HEK293 (cell line): ENCODE results near the gene TSLP.

Source experiments
- CTCF ChIA-PET: fragments of 350-600 bp; formaldehyde crosslinking; extraction: SDS; loops from one replicate; lab custom pipeline; 2021; ENCODE audit warnings: antibody characterized with exemption; lab: Yijun Ruan, JAX
- POLR2A ChIA-PET: fragments of 300-600 bp; formaldehyde crosslinking; extraction: SDS; loops from one replicate; lab custom pipeline; 2020; ENCODE audit warnings: antibody characterized with exemption, inconsistent platforms; lab: Yijun Ruan, JAX
- H3K27ac ChIP-seq: fragments of 200-500 bp; sonication (Bioruptor generic); 2 replicates; pipeline ENCODE4 v1.5.1; 2014; ENCODE audit warnings: low read depth, low read length, control low read depth, inconsistent platforms; ENCODE audit errors: extremely low read depth
- H3K36me3 ChIP-seq, 2 experiments: fragments of 200-500 bp in 1 of 2; sonication (Bioruptor generic) in 1 of 2; 1 replicate in 1 of 2; 2 replicates in 1 of 2; pipeline ENCODE4 v1.5.1; 2014 to 2017; ENCODE audit warnings: inconsistent platforms in 2 of 2, low read length in 2 of 2; ENCODE audit not compliant: control insufficient read depth in 2 of 2, insufficient read depth in 1 of 2
- H3K4me1 ChIP-seq: fragments of 200-500 bp; sonication (Bioruptor generic); 2 replicates; pipeline ENCODE4 v1.5.1; 2014; ENCODE audit warnings: mild to moderate bottlenecking, low read length, inconsistent platforms; ENCODE audit not compliant: control insufficient read depth, insufficient read depth
- H3K4me3 ChIP-seq: 2 replicates; pipeline ENCODE4 v1.5.1; 2011; ENCODE audit warnings: low read depth, mild to moderate bottlenecking, control low read depth, low read length, moderate library complexity
- H3K9me3 ChIP-seq: fragments of 200-500 bp; sonication (Bioruptor generic); 2 replicates; pipeline ENCODE4 v1.5.1; 2014; ENCODE audit warnings: low read depth, low read length, inconsistent platforms; ENCODE audit not compliant: control insufficient read depth, insufficient read depth
- GLIS2 ChIP-seq: fragments of 450-650 bp; formaldehyde crosslinking; IDR thresholded peaks from 2 replicates; pipeline ENCODE4 v1.5.1; 2016; ENCODE audit warnings: missing biosample characterization, missing genetic modification characterization
- HOXD13 ChIP-seq: sonication (generic); formaldehyde crosslinking; IDR thresholded peaks from 2 replicates; pipeline ENCODE4 v1.8.0; 2022; ENCODE audit warnings: missing genetic modification reagents, borderline replicate concordance
- OSR2 ChIP-seq: fragments of 450-650 bp; formaldehyde crosslinking; IDR thresholded peaks from 2 replicates; pipeline ENCODE4 v1.5.1; 2016; ENCODE audit warnings: missing biosample characterization, missing genetic modification characterization
- SP7 ChIP-seq: fragments of 450-650 bp; formaldehyde crosslinking; IDR thresholded peaks from 2 replicates; pipeline ENCODE4 v1.5.1; 2016; ENCODE audit warnings: missing biosample characterization, missing genetic modification characterization
- ZEB2 ChIP-seq: fragments of 450-650 bp; formaldehyde crosslinking; IDR thresholded peaks from 2 replicates; pipeline ENCODE4 v1.5.1; 2016; ENCODE audit warnings: missing biosample characterization, missing genetic modification characterization
- ZNF155 ChIP-seq: fragments of 450-650 bp; formaldehyde crosslinking; IDR thresholded peaks from 2 replicates; pipeline ENCODE4 v1.5.1; 2016; ENCODE audit warnings: missing biosample characterization, missing genetic modification characterization
- ZNF324 ChIP-seq: fragments of 450-650 bp; formaldehyde crosslinking; IDR thresholded peaks from 2 replicates; pipeline ENCODE4 v1.5.1; 2016; ENCODE audit warnings: missing biosample characterization, missing genetic modification characterization
- ZNF335 ChIP-seq: fragments of 450-650 bp; formaldehyde crosslinking; conservative IDR thresholded peaks from 2 replicates; pipeline ENCODE4 v1.5.1; 2016; ENCODE audit warnings: missing biosample characterization, missing genetic modification characterization
- ZNF366 ChIP-seq: fragments of 450-650 bp; formaldehyde crosslinking; conservative IDR thresholded peaks from 2 replicates; pipeline ENCODE4 v1.5.1; 2016; ENCODE audit warnings: missing biosample characterization, missing genetic modification characterization
- ZNF423 ChIP-seq: fragments of 450-650 bp; formaldehyde crosslinking; IDR thresholded peaks from 2 replicates; pipeline ENCODE4 v1.5.1; 2016; ENCODE audit warnings: missing biosample characterization, missing genetic modification characterization
- ZNF548 ChIP-seq: fragments of 450-650 bp; formaldehyde crosslinking; IDR thresholded peaks from 2 replicates; pipeline ENCODE4 v1.5.1; 2016; ENCODE audit warnings: missing biosample characterization, missing genetic modification characterization
- ZNF561 ChIP-seq: fragments of 450-650 bp; IDR thresholded peaks from 2 replicates; pipeline ENCODE4 v1.5.1; 2018; ENCODE audit warnings: missing biosample characterization, missing genetic modification characterization, borderline replicate concordance
- ZNF621 ChIP-seq: fragments of 450-650 bp; formaldehyde crosslinking; IDR thresholded peaks from 2 replicates; pipeline ENCODE4 v1.5.1; 2017; ENCODE audit warnings: missing biosample characterization, missing genetic modification characterization
- ZNF776 ChIP-seq: fragments of 450-650 bp; formaldehyde crosslinking; IDR thresholded peaks from 2 replicates; pipeline ENCODE4 v1.5.0; 2017; ENCODE audit warnings: missing biosample characterization, missing genetic modification characterization, borderline replicate concordance
- ZNF777 ChIP-seq: fragments of 450-650 bp; formaldehyde crosslinking; IDR thresholded peaks from 2 replicates; pipeline ENCODE4 v1.5.1; 2017; ENCODE audit warnings: missing biosample characterization, missing genetic modification characterization, borderline replicate concordance
- TF ChIP-seq, protein P1 (sequence below): fragments of 450-650 bp; formaldehyde crosslinking; IDR thresholded peaks from 2 replicates; pipeline ENCODE4 v1.5.1; 2016; ENCODE audit warnings: missing biosample characterization, missing genetic modification characterization, low read depth
- TF ChIP-seq, protein P2 (sequence below): fragments of 450-650 bp; formaldehyde crosslinking; IDR thresholded peaks from 2 replicates; pipeline ENCODE4 v1.5.1; 2016; ENCODE audit warnings: missing biosample characterization, missing genetic modification characterization
- TF ChIP-seq, protein P3 (sequence below): fragments of 450-650 bp; formaldehyde crosslinking; IDR thresholded peaks from 2 replicates; pipeline ENCODE4 v1.5.1; 2016; ENCODE audit warnings: missing biosample characterization, missing genetic modification characterization
- TF ChIP-seq, protein P4 (sequence below): fragments of 450-650 bp; IDR thresholded peaks from 2 replicates; pipeline ENCODE4 v1.5.1; 2018; ENCODE audit warnings: missing biosample characterization, missing genetic modification characterization
- TF ChIP-seq, protein P5 (sequence below): fragments of 450-650 bp; formaldehyde crosslinking; IDR thresholded peaks from 2 replicates; pipeline ENCODE4 v1.5.1; 2016; ENCODE audit warnings: missing biosample characterization, missing genetic modification characterization
- TF ChIP-seq, protein P6 (sequence below): IDR thresholded peaks from 2 replicates; pipeline ENCODE4 v1.6.1; 2011; ENCODE audit warnings: mild to moderate bottlenecking, low read depth, low read length, borderline replicate concordance

The TSLP gene

DNA sequence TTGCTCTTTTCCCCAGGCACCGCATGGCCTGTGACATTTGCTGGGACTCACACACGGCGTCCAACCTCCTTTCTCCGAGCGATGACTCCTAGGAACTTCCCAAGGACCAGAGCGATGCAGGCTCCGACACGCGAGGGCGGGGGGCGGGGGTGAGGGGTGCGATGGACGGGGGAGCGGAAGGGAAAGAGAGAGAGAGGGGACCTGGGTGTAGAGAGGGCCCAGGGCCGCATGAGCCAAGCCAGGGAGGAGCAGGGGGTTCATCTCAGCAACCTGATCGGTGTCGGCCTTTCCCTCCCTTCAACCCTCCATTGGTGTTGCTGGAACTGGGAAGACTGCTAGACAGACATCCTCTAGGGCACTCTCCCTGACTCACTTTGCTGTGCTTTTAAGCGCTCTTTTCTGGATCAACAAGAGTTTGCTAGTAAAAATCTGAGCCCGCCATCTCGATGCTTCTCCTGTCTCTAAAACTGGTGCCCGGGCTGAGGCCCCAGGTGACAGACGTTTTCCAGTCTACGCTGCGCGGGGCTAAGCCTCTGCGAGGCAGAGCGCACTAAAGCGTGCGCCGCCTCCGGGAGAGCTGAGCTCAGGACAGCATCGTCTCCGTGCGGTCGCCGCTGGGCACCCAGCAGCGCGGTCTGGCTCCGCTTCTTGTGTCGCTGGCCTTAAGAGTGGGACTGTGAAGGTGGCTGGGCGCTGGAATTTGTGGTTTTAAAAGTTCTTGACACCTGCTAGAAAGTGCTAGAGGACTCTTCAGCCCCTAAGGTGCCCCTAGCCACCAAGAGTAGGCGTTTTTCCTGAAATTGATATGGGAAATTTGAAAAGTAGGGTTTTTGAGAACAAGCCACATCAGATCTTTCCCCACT is 1.0 kb upstream of the TSLP start:
- no peaks in the 10 kb centered on the region; the same call in 1 of the 2 replicates for H3K4me1 ChIP-seq
- CTCF ChIA-PET = no interaction called here
- H3K4me3 ChIP-seq = no peak overlapping the region
- H3K36me3 ChIP-seq = no peaks in the 10 kb centered on the region
- no peak overlapping the region for H3K27ac ChIP-seq
- POLR2A ChIA-PET = no interaction called here
- TF ChIP-seq, protein P1, sequence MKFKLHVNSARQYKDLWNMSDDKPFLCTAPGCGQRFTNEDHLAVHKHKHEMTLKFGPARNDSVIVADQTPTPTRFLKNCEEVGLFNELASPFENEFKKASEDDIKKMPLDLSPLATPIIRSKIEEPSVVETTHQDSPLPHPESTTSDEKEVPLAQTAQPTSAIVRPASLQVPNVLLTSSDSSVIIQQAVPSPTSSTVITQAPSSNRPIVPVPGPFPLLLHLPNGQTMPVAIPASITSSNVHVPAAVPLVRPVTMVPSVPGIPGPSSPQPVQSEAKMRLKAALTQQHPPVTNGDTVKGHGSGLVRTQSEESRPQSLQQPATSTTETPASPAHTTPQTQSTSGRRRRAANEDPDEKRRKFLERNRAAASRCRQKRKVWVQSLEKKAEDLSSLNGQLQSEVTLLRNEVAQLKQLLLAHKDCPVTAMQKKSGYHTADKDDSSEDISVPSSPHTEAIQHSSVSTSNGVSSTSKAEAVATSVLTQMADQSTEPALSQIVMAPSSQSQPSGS = no peak
- TF ChIP-seq ZNF777 (tag by site-specific recombination) (no peak), SP7 (tag by site-specific recombination) (no peak)
- TF ChIP-seq, all 188 proteins: peak for 0
- H3K9me3 ChIP-seq = no peaks in the 10 kb centered on the region

DNA sequence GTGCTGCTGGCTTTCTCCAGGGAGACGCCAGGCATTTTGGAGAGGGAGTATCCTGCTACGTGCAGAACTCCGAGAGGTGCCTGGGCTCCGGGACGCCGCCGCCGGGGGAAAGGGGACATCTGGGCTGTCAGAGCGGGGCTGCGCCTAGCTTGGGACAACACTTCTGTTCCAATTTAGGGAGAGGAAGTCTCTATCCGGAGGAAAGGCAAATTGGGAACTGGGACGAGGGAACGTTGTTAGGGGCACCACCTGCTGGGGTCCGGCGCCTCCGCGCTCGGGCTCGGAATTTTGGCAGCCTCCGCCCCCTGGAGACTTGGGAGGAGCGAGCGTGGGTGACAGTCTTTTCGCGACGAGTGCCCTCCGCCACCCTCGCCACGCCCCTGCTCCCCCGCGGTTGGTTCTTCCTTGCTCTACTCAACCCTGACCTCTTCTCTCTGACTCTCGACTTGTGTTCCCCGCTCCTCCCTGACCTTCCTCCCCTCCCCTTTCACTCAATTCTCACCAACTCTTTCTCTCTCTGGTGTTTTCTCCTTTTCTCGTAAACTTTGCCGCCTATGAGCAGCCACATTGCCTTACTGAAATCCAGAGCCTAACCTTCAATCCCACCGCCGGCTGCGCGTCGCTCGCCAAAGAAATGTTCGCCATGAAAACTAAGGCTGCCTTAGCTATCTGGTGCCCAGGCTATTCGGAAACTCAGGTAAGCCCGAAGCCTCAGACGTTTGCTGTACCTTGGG is 1.6 kb downstream of the TSLP start:
- ChIA-PET CTCF (interaction anchor here (1.5 kb wide), 1 partner anchor 316 kb away, joined by 3 read pairs; no protein-coding TSS in a partner anchor), POLR2A (interaction anchor here (1.3 kb wide), 1 partner anchor 19 kb away, joined by 5 read pairs; the partner anchor contains the start of gene WDR36)
- Histone ChIP-seq H3K36me3 (no peaks in the 10 kb centered on the region), H3K4me1 (no peaks in the 10 kb centered on the region), H3K9me3 (no peaks in the 10 kb centered on the region), H3K27ac (no peak overlapping the region; the same call in 1 of the 2 replicates), H3K4me3 (peak overlapping the region; percentile 47)
- TF ChIP-seq ZNF366 (peak; percentile 90), HOXD13 (no peak), GLIS2 (tag by site-specific recombination) (peak; percentile 93), ZNF776 (tag by site-specific recombination) (no peak), ZNF324 (tag by site-specific recombination) (no peak), ZNF621 (tag by site-specific recombination) (no peak), ZNF561 (tag by site-specific recombination) (peak; percentile 36; the same call in 1 of the 2 replicates), ZNF423 (tag by site-specific recombination) (peak; percentile 56; the same call in 1 of the 2 replicates), ZNF155 (tag by site-specific recombination) (no peak), OSR2 (tag by site-specific recombination) (no peak), ZNF335 (tag by site-specific recombination) (peak; percentile 82), ZEB2 (tag by site-specific recombination) (peak; percentile 67), ZNF548 (tag by site-specific recombination) (no peak)
- TF ChIP-seq, protein P2, sequence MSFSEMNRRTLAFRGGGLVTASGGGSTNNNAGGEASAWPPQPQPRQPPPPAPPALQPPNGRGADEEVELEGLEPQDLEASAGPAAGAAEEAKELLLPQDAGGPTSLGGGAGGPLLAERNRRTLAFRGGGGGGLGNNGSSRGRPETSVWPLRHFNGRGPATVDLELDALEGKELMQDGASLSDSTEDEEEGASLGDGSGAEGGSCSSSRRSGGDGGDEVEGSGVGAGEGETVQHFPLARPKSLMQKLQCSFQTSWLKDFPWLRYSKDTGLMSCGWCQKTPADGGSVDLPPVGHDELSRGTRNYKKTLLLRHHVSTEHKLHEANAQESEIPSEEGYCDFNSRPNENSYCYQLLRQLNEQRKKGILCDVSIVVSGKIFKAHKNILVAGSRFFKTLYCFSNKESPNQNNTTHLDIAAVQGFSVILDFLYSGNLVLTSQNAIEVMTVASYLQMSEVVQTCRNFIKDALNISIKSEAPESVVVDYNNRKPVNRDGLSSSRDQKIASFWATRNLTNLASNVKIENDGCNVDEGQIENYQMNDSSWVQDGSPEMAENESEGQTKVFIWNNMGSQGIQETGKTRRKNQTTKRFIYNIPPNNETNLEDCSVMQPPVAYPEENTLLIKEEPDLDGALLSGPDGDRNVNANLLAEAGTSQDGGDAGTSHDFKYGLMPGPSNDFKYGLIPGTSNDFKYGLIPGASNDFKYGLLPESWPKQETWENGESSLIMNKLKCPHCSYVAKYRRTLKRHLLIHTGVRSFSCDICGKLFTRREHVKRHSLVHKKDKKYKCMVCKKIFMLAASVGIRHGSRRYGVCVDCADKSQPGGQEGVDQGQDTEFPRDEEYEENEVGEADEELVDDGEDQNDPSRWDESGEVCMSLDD (tag by site-specific recombination) = peak; percentile 33
- TF ChIP-seq, protein P3, sequence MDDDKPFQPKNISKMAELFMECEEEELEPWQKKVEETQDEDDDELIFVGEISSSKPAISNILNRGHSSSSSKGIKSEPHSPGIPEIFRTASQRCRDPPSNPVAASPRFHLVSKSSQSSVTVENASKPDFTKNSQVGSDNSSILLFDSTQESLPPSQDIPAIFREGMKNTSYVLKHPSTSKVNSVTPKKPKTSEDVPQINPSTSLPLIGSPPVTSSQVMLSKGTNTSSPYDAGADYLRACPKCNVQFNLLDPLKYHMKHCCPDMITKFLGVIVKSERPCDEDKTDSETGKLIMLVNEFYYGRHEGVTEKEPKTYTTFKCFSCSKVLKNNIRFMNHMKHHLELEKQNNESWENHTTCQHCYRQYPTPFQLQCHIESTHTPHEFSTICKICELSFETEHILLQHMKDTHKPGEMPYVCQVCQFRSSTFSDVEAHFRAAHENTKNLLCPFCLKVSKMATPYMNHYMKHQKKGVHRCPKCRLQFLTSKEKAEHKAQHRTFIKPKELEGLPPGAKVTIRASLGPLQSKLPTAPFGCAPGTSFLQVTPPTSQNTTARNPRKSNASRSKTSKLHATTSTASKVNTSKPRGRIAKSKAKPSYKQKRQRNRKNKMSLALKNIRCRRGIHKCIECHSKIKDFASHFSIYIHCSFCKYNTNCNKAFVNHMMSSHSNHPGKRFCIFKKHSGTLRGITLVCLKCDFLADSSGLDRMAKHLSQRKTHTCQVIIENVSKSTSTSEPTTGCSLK (tag by site-specific recombination) = no peak
- TF ChIP-seq, protein P4, sequence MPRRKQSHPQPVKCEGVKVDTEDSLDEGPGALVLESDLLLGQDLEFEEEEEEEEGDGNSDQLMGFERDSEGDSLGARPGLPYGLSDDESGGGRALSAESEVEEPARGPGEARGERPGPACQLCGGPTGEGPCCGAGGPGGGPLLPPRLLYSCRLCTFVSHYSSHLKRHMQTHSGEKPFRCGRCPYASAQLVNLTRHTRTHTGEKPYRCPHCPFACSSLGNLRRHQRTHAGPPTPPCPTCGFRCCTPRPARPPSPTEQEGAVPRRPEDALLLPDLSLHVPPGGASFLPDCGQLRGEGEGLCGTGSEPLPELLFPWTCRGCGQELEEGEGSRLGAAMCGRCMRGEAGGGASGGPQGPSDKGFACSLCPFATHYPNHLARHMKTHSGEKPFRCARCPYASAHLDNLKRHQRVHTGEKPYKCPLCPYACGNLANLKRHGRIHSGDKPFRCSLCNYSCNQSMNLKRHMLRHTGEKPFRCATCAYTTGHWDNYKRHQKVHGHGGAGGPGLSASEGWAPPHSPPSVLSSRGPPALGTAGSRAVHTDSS (tag by site-specific recombination) = no peak
- TF ChIP-seq, protein P5, sequence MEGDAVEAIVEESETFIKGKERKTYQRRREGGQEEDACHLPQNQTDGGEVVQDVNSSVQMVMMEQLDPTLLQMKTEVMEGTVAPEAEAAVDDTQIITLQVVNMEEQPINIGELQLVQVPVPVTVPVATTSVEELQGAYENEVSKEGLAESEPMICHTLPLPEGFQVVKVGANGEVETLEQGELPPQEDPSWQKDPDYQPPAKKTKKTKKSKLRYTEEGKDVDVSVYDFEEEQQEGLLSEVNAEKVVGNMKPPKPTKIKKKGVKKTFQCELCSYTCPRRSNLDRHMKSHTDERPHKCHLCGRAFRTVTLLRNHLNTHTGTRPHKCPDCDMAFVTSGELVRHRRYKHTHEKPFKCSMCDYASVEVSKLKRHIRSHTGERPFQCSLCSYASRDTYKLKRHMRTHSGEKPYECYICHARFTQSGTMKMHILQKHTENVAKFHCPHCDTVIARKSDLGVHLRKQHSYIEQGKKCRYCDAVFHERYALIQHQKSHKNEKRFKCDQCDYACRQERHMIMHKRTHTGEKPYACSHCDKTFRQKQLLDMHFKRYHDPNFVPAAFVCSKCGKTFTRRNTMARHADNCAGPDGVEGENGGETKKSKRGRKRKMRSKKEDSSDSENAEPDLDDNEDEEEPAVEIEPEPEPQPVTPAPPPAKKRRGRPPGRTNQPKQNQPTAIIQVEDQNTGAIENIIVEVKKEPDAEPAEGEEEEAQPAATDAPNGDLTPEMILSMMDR (tag by site-specific recombination) = peak; percentile 80; the same call in 1 of the 2 replicates
- TF ChIP-seq, protein P6, sequence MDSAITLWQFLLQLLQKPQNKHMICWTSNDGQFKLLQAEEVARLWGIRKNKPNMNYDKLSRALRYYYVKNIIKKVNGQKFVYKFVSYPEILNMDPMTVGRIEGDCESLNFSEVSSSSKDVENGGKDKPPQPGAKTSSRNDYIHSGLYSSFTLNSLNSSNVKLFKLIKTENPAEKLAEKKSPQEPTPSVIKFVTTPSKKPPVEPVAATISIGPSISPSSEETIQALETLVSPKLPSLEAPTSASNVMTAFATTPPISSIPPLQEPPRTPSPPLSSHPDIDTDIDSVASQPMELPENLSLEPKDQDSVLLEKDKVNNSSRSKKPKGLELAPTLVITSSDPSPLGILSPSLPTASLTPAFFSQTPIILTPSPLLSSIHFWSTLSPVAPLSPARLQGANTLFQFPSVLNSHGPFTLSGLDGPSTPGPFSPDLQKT = no peak
